HG03097 (cell line): ENCODE measurements around the gene RAD18.

Experiments used
- ATAC-seq: cut with Tn5 transposase; IDR thresholded peaks from one replicate; pipeline ENCODE4 v1.9.1; 2021; ENCODE audit not compliant: unreplicated experiment, low FRiP score

The RAD18 gene

GRCh38 chr3:8966150-8966819 lies 3.0 kb upstream of the RAD18 start:
- no peak for ATAC-seq

- no peak for ATAC-seq
Measured at GRCh38 chr3:8964436-8965370, 1.4 kb upstream of the RAD18 start.

GRCh38 chr3:8962226-8962861 lies 928 bp downstream of the RAD18 start:
- ATAC-seq: no peak

- ATAC-seq: no peak
Measured at GRCh38 chr3:8959668-8960067, 3.6 kb downstream of the RAD18 start.

GRCh38 chr3:8954938-8955763 lies 8.1 kb downstream of the RAD18 start:
- ATAC-seq: peak; percentile 84

GRCh38 chr3:8953313-8953712 lies 10.0 kb downstream of the RAD18 start:
- no peak for ATAC-seq

- ATAC-seq: no peak
Measured at GRCh38 chr3:8952130-8952529, 11.1 kb downstream of the RAD18 start.

- ATAC-seq: no peak
Measured at GRCh38 chr3:8945890-8946600, 17.2 kb downstream of the RAD18 start.

DNA sequence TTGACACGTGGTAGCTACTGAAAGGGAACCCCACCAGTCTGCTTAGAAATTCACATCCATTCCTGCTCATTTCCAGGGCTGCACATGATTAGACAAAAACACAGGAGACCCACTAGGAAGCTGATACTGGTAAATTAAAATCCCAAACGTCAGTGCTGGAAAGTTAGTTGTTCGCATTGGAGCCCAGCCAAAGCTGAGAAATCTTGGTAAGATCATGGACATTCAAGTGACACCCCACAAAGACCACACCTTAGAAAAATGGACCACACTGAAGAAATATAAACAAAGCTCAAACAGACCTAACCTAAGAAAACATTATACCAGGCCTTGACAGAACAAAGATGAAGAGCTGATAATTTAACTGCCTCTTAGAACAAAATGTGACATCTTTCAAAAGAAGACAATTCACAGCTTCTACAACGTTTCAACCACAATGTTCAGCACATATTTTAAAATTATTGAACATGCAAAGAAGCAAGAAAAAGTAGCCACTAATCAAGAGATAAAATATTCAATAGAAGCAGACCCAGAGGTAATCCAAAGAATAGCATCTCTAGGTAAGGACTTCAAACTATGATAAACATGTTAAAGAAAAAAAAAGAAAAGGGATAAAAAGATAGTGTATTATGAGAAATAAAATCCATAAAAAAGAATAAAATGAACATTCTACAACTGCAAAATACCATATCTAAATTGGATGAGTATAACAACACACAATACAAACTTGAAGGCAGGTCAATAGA lies 20.4 kb downstream of the RAD18 start:
- ATAC-seq: no peak

GRCh38 chr3:8942115-8942514 lies 21.2 kb downstream of the RAD18 start:
- ATAC-seq: no peak

DNA sequence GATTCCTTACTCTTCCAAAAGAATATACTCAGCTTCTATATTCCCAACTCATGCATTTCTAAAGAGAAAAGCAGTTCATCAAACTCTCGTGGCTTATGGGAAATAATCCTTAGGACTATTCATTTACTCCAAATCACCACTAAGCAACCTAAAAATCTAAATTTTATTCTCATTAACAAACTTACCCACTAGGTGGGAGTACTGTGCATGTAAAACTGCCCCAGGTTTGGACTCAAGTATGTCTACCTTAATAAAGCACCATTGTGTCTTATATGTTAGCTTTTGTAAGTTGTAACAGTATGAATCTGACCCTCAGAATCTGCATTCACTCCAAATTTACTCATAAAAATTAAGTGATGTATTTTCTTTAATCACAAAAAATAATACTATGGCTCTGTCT lies 25.3 kb downstream of the RAD18 start:
- no peak for ATAC-seq

- ATAC-seq: no peak
Measured at GRCh38 chr3:8937064-8938020, 25.9 kb downstream of the RAD18 start.

GRCh38 chr3:8932507-8932906 lies 30.8 kb downstream of the RAD18 start:
- ATAC-seq: no peak

DNA sequence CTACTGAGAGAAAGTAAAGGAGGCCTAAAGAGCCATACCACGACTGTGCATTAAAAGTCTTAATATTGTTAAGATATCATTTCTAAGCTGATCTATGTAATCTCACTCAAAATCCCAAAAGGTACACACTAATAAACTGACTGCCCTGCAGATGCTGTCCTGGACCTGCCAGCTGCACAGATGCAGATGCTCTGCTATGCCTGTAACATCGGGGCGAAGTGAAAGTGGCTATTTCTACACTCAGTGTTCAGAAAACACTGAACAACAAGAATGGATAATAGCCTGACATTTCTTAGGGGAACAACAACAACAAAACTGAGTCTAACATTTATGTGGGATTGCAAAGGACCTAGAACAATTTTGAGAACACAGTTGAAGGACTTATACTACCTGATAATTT lies 31.9 kb downstream of the RAD18 start:
- ATAC-seq: no peak

DNA sequence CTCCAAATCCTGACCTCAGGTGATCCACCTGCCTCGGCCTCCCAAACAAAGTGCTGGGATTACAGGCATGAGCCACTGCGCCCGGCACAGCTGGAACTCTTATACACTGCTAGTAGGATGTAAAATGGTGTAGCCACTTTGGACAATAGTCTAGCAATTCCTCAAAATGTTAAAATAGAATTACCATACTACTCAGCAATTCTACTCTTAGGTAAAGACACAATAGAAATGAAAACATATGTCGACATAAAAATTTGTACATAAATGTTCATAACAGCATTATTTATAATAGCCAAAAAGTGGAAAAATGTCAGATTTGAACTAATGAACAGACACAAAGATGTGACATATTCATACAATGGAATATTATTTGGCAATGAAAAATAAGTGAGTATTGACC lies 33.4 kb downstream of the RAD18 start:
- ATAC-seq: no peak

- ATAC-seq: no peak
Measured at GRCh38 chr3:8914491-8914890, 48.8 kb downstream of the RAD18 start.

GRCh38 chr3:8911781-8912180 lies 51.5 kb downstream of the RAD18 start:
- no peak for ATAC-seq

DNA sequence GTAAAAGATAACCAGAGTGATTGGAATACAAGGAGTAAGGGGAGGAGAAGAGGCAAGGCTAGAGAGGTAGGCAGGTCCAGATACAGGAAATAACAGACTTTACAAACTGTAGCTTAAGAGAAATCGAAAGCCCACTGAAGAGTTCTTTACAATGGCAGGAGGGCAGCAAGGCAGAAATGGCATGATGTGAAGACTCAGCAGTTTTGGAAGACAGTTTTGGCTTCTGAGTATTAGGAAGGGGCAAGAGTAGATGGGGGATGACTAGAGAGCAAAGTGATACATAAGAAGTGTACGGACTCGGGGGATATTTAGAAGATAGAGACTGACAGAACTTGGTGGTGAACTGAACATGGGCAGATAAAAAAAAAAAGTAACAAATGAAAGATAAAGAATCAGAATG lies 54.1 kb downstream of the RAD18 start:
- ATAC-seq: no peak
